Fibroblast of skin of scalp (primary cell): ENCODE results near the gene EEF2KMT.

Experiments used
- DNase-seq: peaks from one replicate; pipeline ENCODE4 v3.0.0-alpha.2; 2013

Gene EEF2KMT

DNA sequence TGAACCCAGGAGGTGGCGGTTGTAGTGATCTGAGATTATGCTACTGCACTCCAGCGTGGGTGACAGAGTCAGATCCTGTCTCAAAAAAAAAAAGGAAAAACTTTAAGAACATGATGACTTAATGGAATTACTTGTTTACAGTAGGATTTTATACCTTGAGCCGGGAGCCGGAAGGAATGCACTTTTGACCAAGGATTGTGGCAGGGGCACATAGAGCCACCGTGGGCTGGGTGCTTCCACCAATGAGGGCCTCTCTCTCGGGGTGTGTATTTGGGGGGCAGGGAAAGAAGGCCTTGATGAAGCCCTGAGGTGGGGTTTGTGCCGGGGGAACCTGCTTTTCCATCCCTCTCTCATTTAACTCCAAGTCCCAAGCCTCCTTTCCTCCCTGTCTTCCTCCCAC, 57.1 kb downstream of the EEF2KMT start:
- DNase-seq = no peak

DNA sequence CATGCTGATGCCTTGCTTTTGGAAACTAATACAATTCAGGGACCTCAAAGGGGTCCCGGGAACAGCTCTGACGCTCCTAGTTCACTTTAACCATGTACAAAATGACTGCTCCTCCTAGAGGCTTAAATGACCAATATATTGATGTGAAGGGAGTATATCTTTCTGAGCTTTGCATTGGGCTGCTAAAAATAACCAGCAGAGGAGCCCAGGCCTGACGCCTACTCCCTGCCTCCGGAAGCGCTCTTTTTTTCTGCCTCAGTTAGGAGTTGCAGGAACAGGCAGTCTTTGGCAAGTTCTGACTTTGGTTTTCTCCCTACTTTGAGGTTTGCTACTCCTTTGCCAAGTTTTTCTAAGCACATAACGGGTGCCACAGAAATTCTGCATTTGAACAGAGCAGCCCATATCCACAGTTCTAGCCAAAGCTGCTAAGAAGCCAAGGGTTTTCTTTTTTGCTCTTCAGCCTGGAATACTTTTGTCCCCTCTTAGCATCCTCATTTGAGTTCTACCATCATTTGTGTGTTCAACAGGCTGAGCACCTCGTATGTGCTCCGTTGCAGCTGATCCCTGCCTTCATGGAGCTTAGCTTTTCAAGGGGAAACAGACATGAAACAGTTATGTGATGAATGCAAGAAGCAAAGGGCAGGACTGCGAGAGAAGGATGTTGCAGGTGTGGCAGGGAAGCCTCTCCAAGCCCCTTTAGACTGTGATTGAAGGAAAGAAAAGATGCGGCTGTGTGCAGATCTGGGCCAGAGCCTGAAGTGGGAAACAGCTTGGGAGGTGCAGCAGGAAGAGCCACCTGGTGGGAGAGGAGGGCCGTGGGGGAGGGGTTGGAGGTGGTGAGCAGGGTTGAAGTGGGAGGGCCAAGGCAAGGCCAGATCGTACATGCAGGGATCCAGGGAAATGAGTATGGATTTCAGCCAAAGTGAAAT, 61.1 kb downstream of the EEF2KMT start:
- no peak for DNase-seq

- DNase-seq = no peak
These were observed 61.7 kb downstream of the EEF2KMT start for GRCh38 chr16:5035909-5036227.
